ENCODE results near the gene HOXB8.

DNA sequence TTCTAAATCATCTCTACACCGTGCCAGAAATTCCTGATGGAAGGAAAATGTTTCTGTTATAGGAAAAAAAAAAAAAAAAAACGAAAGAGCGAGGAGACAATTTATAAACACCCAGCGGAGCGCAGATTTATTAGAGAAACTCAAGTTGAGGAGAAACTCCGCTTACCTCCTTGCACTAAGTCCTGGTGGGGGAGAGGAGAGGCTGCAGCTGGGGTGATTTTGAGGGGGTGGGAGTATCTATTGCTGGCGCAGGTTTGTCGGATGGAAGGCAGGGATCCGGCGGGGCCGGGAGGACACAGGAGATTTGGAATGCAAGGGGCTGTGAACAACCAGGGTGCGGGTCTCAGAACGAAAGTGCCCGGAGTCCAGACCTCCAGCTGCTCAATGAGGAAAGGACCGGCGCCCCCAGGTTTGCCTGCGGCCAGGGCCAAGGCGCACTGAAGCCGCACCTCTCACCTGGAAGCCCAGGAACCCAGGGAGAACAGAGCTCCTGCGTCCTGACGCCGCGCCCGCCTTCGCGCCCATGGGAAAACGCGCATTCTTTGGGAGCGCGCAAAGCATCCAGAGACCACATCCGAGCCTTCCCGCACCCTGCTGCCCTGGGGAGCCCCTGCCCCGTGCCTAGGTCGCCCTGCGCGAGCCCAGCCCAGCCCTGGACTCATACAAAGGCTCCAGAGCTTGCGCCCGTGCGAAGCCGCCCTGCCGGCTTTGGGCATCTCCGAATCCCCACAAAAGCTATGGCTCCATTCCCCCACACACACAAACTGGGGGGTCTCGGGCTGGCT lies 2.6 kb upstream of the HOXB8 start:
- TF ChIP-seq EZH2 (IDR thresholded peaks at IDR 0.05; ENCODE audit: borderline replicate concordance, insufficient read depth, low read length, poor library complexity, severe bottlenecking) (peak; percentile 86), TAF1 (IDR thresholded peaks at IDR 0.05; ENCODE audit: low read depth) (no peak), POLR2AphosphoS5 (IDR thresholded peaks at IDR 0.05) (no peak)
- TF ChIP-seq, protein P1, sequence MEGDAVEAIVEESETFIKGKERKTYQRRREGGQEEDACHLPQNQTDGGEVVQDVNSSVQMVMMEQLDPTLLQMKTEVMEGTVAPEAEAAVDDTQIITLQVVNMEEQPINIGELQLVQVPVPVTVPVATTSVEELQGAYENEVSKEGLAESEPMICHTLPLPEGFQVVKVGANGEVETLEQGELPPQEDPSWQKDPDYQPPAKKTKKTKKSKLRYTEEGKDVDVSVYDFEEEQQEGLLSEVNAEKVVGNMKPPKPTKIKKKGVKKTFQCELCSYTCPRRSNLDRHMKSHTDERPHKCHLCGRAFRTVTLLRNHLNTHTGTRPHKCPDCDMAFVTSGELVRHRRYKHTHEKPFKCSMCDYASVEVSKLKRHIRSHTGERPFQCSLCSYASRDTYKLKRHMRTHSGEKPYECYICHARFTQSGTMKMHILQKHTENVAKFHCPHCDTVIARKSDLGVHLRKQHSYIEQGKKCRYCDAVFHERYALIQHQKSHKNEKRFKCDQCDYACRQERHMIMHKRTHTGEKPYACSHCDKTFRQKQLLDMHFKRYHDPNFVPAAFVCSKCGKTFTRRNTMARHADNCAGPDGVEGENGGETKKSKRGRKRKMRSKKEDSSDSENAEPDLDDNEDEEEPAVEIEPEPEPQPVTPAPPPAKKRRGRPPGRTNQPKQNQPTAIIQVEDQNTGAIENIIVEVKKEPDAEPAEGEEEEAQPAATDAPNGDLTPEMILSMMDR (IDR thresholded peaks at IDR 0.05; ENCODE audit: poor library complexity, severe bottlenecking) = no peak
- TF ChIP-seq, protein P2, sequence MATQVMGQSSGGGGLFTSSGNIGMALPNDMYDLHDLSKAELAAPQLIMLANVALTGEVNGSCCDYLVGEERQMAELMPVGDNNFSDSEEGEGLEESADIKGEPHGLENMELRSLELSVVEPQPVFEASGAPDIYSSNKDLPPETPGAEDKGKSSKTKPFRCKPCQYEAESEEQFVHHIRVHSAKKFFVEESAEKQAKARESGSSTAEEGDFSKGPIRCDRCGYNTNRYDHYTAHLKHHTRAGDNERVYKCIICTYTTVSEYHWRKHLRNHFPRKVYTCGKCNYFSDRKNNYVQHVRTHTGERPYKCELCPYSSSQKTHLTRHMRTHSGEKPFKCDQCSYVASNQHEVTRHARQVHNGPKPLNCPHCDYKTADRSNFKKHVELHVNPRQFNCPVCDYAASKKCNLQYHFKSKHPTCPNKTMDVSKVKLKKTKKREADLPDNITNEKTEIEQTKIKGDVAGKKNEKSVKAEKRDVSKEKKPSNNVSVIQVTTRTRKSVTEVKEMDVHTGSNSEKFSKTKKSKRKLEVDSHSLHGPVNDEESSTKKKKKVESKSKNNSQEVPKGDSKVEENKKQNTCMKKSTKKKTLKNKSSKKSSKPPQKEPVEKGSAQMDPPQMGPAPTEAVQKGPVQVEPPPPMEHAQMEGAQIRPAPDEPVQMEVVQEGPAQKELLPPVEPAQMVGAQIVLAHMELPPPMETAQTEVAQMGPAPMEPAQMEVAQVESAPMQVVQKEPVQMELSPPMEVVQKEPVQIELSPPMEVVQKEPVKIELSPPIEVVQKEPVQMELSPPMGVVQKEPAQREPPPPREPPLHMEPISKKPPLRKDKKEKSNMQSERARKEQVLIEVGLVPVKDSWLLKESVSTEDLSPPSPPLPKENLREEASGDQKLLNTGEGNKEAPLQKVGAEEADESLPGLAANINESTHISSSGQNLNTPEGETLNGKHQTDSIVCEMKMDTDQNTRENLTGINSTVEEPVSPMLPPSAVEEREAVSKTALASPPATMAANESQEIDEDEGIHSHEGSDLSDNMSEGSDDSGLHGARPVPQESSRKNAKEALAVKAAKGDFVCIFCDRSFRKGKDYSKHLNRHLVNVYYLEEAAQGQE (IDR thresholded peaks at IDR 0.05; ENCODE audit: borderline replicate concordance) = no peak

Data from neural cell (in vitro differentiated cells).